IMR-90 (cell line): Measurements from ENCODE around the gene MRPS24. TPM values are rescaled to one million over a fixed set of nuclear protein-coding genes. Genes with fewer than 3 reads are reported as not detected.

Source experiments
- ATAC-seq: fragments of 200-7000 bp; cut with Tn5 transposase; 2 replicates; pipeline ENCODE4 v1.9.1; 2020; ENCODE audit warnings: low read depth, mild to moderate bottlenecking, moderate library complexity
- BruUV-seq: library from RNA; stranded (reverse); fragments of 400-500 nt; replicated peaks from 2 replicates; lab custom pipeline; 2021; lab: Mats Ljungman, UMichigan
- CTCF ChIA-PET: fragments of 300-600 bp; formaldehyde crosslinking; extraction: SDS; loops from one replicate; lab custom pipeline; 2021; ENCODE audit warnings: antibody characterized with exemption; lab: Yijun Ruan, JAX
- POLR2A ChIA-PET: fragments of 300-600 bp; sonication (Branson Sonifier 250); formaldehyde crosslinking; loops from one replicate; lab custom pipeline; 2022; ENCODE audit warnings: antibody characterized with exemption; ENCODE audit not compliant: unreplicated experiment; lab: Charles Lee
- DNase-seq: peaks from one replicate; pipeline ENCODE4 v3.0.0; 2013
- H2AFZ ChIP-seq: replicated peaks from 2 replicates; pipeline ENCODE3; 2013; ENCODE audit warnings: low read length, mild to moderate bottlenecking; ENCODE audit not compliant: poor library complexity
- H2AK5ac ChIP-seq: 2 replicates; pipeline ENCODE4 v1.6.1; 2013; ENCODE audit warnings: low read depth, low read length, inconsistent platforms
- H2AK9ac ChIP-seq: replicated peaks from 2 replicates; pipeline ENCODE3; 2013; ENCODE audit warnings: mild to moderate bottlenecking, low read depth, low read length, moderate library complexity; ENCODE audit not compliant: poor library complexity
- H2BK120ac ChIP-seq: 2 replicates; pipeline ENCODE4 v1.6.1; 2013; ENCODE audit warnings: low read depth, low read length, inconsistent platforms
- H2BK15ac ChIP-seq: 3 replicates; pipeline ENCODE4 v1.6.1; 2013; ENCODE audit warnings: low read depth, low read length, inconsistent platforms
- H2BK20ac ChIP-seq: 2 replicates; pipeline ENCODE4 v1.6.1; 2013; ENCODE audit warnings: low read depth, mild to moderate bottlenecking, inconsistent platforms, low read length, moderate library complexity
- H2BK5ac ChIP-seq: 2 replicates; pipeline ENCODE4 v1.6.1; 2013; ENCODE audit warnings: mild to moderate bottlenecking, low read depth, low read length, inconsistent platforms; ENCODE audit not compliant: poor library complexity, severe bottlenecking
- H3K14ac ChIP-seq: replicated peaks from 2 replicates; pipeline ENCODE4 v1.6.1; 2013; ENCODE audit warnings: low read depth, low read length, inconsistent platforms
- H3K18ac ChIP-seq: 2 replicates; pipeline ENCODE4 v1.6.1; 2013; ENCODE audit warnings: low read depth, low read length, control low read depth
- H3K23ac ChIP-seq: 2 replicates; pipeline ENCODE4 v1.6.1; 2013; ENCODE audit warnings: low read depth, low read length, inconsistent platforms
- H3K27ac ChIP-seq: 2 replicates; pipeline ENCODE4 v1.5.1; 2013; ENCODE audit warnings: mild to moderate bottlenecking, control low read depth, low read length; ENCODE audit not compliant: insufficient read depth
- H3K27me3 ChIP-seq: 2 replicates; pipeline ENCODE4 v1.6.1; 2013; ENCODE audit warnings: low read length; ENCODE audit not compliant: control insufficient read depth, insufficient read depth
- H3K36me3 ChIP-seq: 2 replicates; pipeline ENCODE4 v1.6.1; 2013; ENCODE audit warnings: low read length, mixed read lengths; ENCODE audit not compliant: control insufficient read depth, insufficient read depth
- H3K4ac ChIP-seq: 2 replicates; pipeline ENCODE4 v1.6.1; 2013; ENCODE audit warnings: low read depth, low read length, inconsistent platforms
- H3K4me1 ChIP-seq: 2 replicates; pipeline ENCODE4 v1.6.1; 2013; ENCODE audit warnings: low read length, mixed read lengths; ENCODE audit not compliant: control insufficient read depth, insufficient read depth
- H3K4me2 ChIP-seq: 2 replicates; pipeline ENCODE4 v1.6.1; 2013; ENCODE audit warnings: low read depth, mild to moderate bottlenecking, control low read depth, low read length, moderate library complexity
- H3K4me3 ChIP-seq: 2 replicates; pipeline ENCODE4 v1.5.1; 2013; ENCODE audit warnings: low read depth, mild to moderate bottlenecking, control low read depth, low read length, moderate library complexity; ENCODE audit not compliant: insufficient read depth
- H3K56ac ChIP-seq: 2 replicates; pipeline ENCODE4 v1.6.1; 2013; ENCODE audit warnings: low read length, inconsistent platforms; ENCODE audit not compliant: insufficient read depth; ENCODE audit errors: extremely low read depth
- H3K79me1 ChIP-seq, 2 experiments: 2 replicates each; pipeline ENCODE4 v1.6.1; 2013; ENCODE audit warnings: low read length in 2 of 2, inconsistent platforms in 1 of 2, low read depth in 1 of 2
- H3K9ac ChIP-seq: 2 replicates; pipeline ENCODE4 v1.6.1; 2013; ENCODE audit warnings: low read depth, low read length, control low read depth
- H3K9me1 ChIP-seq: 2 replicates; pipeline ENCODE4 v1.6.1; 2013; ENCODE audit warnings: low read length, inconsistent platforms; ENCODE audit not compliant: insufficient read depth
- H3K9me3 ChIP-seq: 2 replicates; pipeline ENCODE4 v1.6.1; 2013; ENCODE audit warnings: low read length; ENCODE audit not compliant: control insufficient read depth, insufficient read depth
- H4K20me1 ChIP-seq: 2 replicates; pipeline ENCODE4 v1.6.1; 2013; ENCODE audit warnings: low read length, inconsistent platforms; ENCODE audit not compliant: insufficient read depth
- H4K5ac ChIP-seq: 2 replicates; pipeline ENCODE4 v1.6.1; 2013; ENCODE audit warnings: mild to moderate bottlenecking, low read depth, low read length, control low read depth
- H4K8ac ChIP-seq, 2 experiments: 2 replicates each; pipeline ENCODE4 v1.6.1; 2013; ENCODE audit warnings: low read depth in 2 of 2, low read length in 2 of 2, control low read depth in 1 of 2, inconsistent platforms in 1 of 2
- H4K91ac ChIP-seq: 2 replicates; pipeline ENCODE4 v1.6.1; 2013; ENCODE audit warnings: low read depth, low read length, inconsistent platforms; ENCODE audit not compliant: insufficient read depth
- BHLHE40 ChIP-seq: fragments of 150-350 bp; IDR thresholded peaks from 2 replicates; pipeline ENCODE4 v1.6.1; 2016; ENCODE audit warnings: mild to moderate bottlenecking, low read depth, low read length
- CHD1 ChIP-seq: IDR thresholded peaks from 2 replicates; pipeline ENCODE4 v1.6.1; 2012; ENCODE audit warnings: low read depth, low read length, improper control_type of control experiment
- MXI1 ChIP-seq: IDR thresholded peaks from 2 replicates; pipeline ENCODE4 v1.6.1; 2012; ENCODE audit warnings: low read depth, mild to moderate bottlenecking, low read length, moderate library complexity, borderline replicate concordance
- RCOR1 ChIP-seq: IDR thresholded peaks from 2 replicates; pipeline ENCODE4 v1.6.1; 2012; ENCODE audit warnings: mild to moderate bottlenecking, low read length, improper control_type of control experiment; ENCODE audit not compliant: insufficient replicate concordance
- SMC3 ChIP-seq: fragments of 150-350 bp; IDR thresholded peaks from 2 replicates; pipeline ENCODE4 v1.6.1; 2016; ENCODE audit warnings: low read depth, mild to moderate bottlenecking, antibody characterized with exemption, low read length, moderate library complexity
- WGBS, 2 experiments: methylation state at CpG; one replicate each; pipeline versions ENCODE4 v1.1.5 to v1.1.7; 2013; ENCODE audit warnings: missing lambda C conversion rate in 2 of 2; ENCODE audit not compliant: insufficient read length in 1 of 2; ENCODE audit errors: extremely low coverage in 2 of 2; 5-methylcytosine and 5-hydroxymethylcytosine counted together
- dilution Hi-C: fragments of 300-500 bp; cut with HindIII; formaldehyde crosslinking; loops from one replicate; pipeline ENCODE4 v1.14.3; 2018; ENCODE audit warnings: low sequenced_read_pairs; ENCODE audit not compliant: unreplicated experiment
- in situ Hi-C: fragments of 300-500 bp; cut with MboI; formaldehyde crosslinking; loops from 3 replicates; pipeline ENCODE4 v1.14.3; 2019; ENCODE audit warnings: low sequenced_read_pairs, inconsistent platforms, mixed read lengths
- intact Hi-C: fragments of 100-400 bp; cut with micrococcal nuclease; formaldehyde crosslinking; loops from 2 replicates; pipeline ENCODE4 v1.10.0; 2022
- polyA plus RNA-seq, 3 experiments: library from polyadenylated mRNA; depleted of rRNA; stranded (reverse); fragments of >200 nt; gene quantifications; 2 replicates each; pipeline ENCODE4 v1.2.3, GENCODE V29; 2012; ENCODE audit warnings: low replicate concordance in 1 of 3
- total RNA-seq: library from RNA; depleted of rRNA; stranded (reverse); fragments of >200 nt; gene quantifications from 2 replicates; pipeline ENCODE4 v1.2.3, GENCODE V29; 2012

Gene MRPS24
- total and polyA plus RNA-seq, 2 of the 4 experiments (the other 2 are of a cell fraction), result 151 to 266 TPM

GRCh38 chr7:43870316-43870715, 999 bp upstream of the MRPS24 start:
- no peaks in the 10 kb centered on the region for H3K9me3 ChIP-seq
- H3K14ac ChIP-seq, result peak overlapping the region; percentile 100
- WGBS, 2 experiments, result no CpG with 5 or more reads among the region's 4 CpGs
- H3K79me1 ChIP-seq, result peaks cover 25 to 64% of the 10 kb centered on the region in 2 experiments
- no peaks in the 10 kb centered on the region for H3K27me3 ChIP-seq
- H3K4me2 ChIP-seq, result peak overlapping the region; percentile 76; the same call in 1 of the 2 replicates
- peaks cover 38% of the 10 kb centered on the region for H3K9me1 ChIP-seq
- in situ Hi-C loops, result no loop called here
- peak overlapping the region; percentile 92 for H2AK9ac ChIP-seq
- peaks cover 25% of the 10 kb centered on the region for H3K4me1 ChIP-seq
- TF ChIP-seq BHLHE40, result no peak
- TF ChIP-seq CHD1, result no peak
- TF ChIP-seq RCOR1, result no peak
- no peak for TF ChIP-seq SMC3
- no peak for TF ChIP-seq MXI1
- peak overlapping the region; percentile 100 for H3K18ac ChIP-seq
- no peak overlapping the region for H3K4me3 ChIP-seq
- no peak overlapping the region for H3K9ac ChIP-seq
- H4K91ac ChIP-seq, result peak overlapping the region; percentile 98
- ChIA-PET POLR2A (no interaction called here), CTCF (no interaction called here)
- ATAC-seq (no peak), DNase-seq (no peak)
- H2AFZ ChIP-seq, result peak overlapping the region; percentile 18
- dilution Hi-C loops, result no loop called here
- peak overlapping the region; percentile 99; the same call in 1 of the 2 replicates for H3K23ac ChIP-seq
- BruUV-seq, result no TSS peak
- peak overlapping the region; percentile 100 for H2BK20ac ChIP-seq
- peak overlapping the region; percentile 100 for H2AK5ac ChIP-seq
- peak overlapping the region; percentile 91 for H3K56ac ChIP-seq
- peaks cover 14% of the 10 kb centered on the region for H3K36me3 ChIP-seq
- H4K5ac ChIP-seq, result peak overlapping the region; percentile 99
- H4K8ac ChIP-seq, result peak overlapping the region; percentile 86 to 91; a peak in 3 of 4 replicates
- H4K20me1 ChIP-seq, result no peaks in the 10 kb centered on the region
- H2BK120ac ChIP-seq, result peak overlapping the region; percentile 99
- intact Hi-C loops, result loop anchor here (5.0 kb wide), 1 partner anchor 82 kb away; no protein-coding TSS in a partner anchor
- H3K4ac ChIP-seq, result peak overlapping the region; percentile 100
- H3K27ac ChIP-seq, result peak overlapping the region; percentile 97
- peak overlapping the region; percentile 100 for H2BK15ac ChIP-seq
- H2BK5ac ChIP-seq, result peak overlapping the region; percentile 93
